Measurements from ENCODE around the gene ZNF710. TPM values are rescaled to one million over a fixed set of nuclear protein-coding genes. Genes with fewer than 3 reads are reported as not detected.

Gene ZNF710
- total and polyA plus RNA-seq, 2 of the 4 experiments (the other 2 are of a cell fraction): 7.6 to 8.2 TPM

DNA sequence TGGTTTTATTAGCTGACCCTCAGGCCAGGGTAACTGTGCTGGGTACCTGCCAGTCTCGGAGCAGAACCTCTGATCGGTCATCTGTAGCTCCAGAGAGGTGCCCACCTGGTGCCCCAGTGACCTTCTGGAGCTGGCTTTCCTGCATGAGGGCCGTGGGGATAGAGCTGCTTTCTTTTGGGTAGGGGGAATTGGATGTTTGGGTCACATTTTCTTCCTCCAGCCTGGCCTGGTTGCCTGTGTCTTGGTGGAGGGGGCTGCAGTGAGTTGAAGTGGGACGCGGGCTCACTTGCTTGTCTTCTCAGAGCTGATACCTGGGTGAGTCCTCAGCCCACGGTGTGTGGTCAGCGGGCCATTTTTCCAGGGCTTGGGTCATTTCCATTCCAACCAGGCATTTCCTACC lies 2.6 kb downstream of the ZNF710 start:
- H3K27me3 ChIP-seq (ENCODE audit: control insufficient read depth, insufficient read depth, low read length): no peaks in the 10 kb centered on the region
- peak overlapping the region; percentile 35; the same call in 1 of the 2 replicates for H2BK120ac ChIP-seq (ENCODE audit: low read depth, low read length)
- 73% methylated on average over 2 of the region's 7 CpGs; no CpG with 5 or more reads in 1 of the 2 experiments for WGBS, 2 experiments (ENCODE audit: extremely low coverage in 2 of 2, insufficient read length in 1 of 2)
- peaks cover 28% of the 10 kb centered on the region for H3K4me1 ChIP-seq (ENCODE audit: control insufficient read depth, insufficient read depth, low read length)
- no peaks in the 10 kb centered on the region; the same call in 1 of the 2 replicates for H3K36me3 ChIP-seq (ENCODE audit: control insufficient read depth, insufficient read depth, low read length)
- H3K4me2 ChIP-seq (ENCODE audit: low read depth, low read length): peak overlapping the region; percentile 12; the same call in 1 of the 2 replicates
- peak overlapping the region; percentile 29 for H2AK9ac ChIP-seq (replicated peaks; ENCODE audit: low read depth, low read length, poor library complexity)
- H3K79me1 ChIP-seq (ENCODE audit: low read depth in 1 of 2, low read length in 2 of 2): peaks cover 32 to 74% of the 10 kb centered on the region in 2 experiments
- TF ChIP-seq, protein P1, sequence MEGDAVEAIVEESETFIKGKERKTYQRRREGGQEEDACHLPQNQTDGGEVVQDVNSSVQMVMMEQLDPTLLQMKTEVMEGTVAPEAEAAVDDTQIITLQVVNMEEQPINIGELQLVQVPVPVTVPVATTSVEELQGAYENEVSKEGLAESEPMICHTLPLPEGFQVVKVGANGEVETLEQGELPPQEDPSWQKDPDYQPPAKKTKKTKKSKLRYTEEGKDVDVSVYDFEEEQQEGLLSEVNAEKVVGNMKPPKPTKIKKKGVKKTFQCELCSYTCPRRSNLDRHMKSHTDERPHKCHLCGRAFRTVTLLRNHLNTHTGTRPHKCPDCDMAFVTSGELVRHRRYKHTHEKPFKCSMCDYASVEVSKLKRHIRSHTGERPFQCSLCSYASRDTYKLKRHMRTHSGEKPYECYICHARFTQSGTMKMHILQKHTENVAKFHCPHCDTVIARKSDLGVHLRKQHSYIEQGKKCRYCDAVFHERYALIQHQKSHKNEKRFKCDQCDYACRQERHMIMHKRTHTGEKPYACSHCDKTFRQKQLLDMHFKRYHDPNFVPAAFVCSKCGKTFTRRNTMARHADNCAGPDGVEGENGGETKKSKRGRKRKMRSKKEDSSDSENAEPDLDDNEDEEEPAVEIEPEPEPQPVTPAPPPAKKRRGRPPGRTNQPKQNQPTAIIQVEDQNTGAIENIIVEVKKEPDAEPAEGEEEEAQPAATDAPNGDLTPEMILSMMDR (conservative IDR thresholded peaks at IDR 0.05; ENCODE audit: low read depth, low read length): no peak
- TF ChIP-seq MXI1 (IDR thresholded peaks at IDR 0.05; ENCODE audit: borderline replicate concordance, low read depth, low read length) (no peak), RAD21 (IDR thresholded peaks at IDR 0.05; ENCODE audit: low read length) (no peak), SMC3 (IDR thresholded peaks at IDR 0.05; ENCODE audit: low read depth, low read length) (no peak), BHLHE40 (IDR thresholded peaks at IDR 0.05; ENCODE audit: low read depth, low read length) (no peak), FOS (IDR thresholded peaks at IDR 0.05; ENCODE audit: low read depth, low read length) (no peak), MAZ (IDR thresholded peaks at IDR 0.05; ENCODE audit: borderline replicate concordance, low read depth, low read length) (no peak), POLR2A (IDR thresholded peaks at IDR 0.05; ENCODE audit: low read depth, low read length) (no peak)
- TF ChIP-seq, protein P2, sequence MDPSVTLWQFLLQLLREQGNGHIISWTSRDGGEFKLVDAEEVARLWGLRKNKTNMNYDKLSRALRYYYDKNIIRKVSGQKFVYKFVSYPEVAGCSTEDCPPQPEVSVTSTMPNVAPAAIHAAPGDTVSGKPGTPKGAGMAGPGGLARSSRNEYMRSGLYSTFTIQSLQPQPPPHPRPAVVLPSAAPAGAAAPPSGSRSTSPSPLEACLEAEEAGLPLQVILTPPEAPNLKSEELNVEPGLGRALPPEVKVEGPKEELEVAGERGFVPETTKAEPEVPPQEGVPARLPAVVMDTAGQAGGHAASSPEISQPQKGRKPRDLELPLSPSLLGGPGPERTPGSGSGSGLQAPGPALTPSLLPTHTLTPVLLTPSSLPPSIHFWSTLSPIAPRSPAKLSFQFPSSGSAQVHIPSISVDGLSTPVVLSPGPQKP (IDR thresholded peaks at IDR 0.05; ENCODE audit: borderline replicate concordance, low read depth, low read length): no peak
- TF ChIP-seq, protein P3, sequence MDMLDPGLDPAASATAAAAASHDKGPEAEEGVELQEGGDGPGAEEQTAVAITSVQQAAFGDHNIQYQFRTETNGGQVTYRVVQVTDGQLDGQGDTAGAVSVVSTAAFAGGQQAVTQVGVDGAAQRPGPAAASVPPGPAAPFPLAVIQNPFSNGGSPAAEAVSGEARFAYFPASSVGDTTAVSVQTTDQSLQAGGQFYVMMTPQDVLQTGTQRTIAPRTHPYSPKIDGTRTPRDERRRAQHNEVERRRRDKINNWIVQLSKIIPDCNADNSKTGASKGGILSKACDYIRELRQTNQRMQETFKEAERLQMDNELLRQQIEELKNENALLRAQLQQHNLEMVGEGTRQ (IDR thresholded peaks at IDR 0.05; ENCODE audit: low read depth, low read length): no peak
- intact Hi-C loops (cut with micrococcal nuclease): loop anchor here (1.0 to 2.0 kb wide), 2 partner anchors 33 to 68 kb away; no protein-coding TSS in a partner anchor
- peak overlapping the region; percentile 70 for H3K27ac ChIP-seq (ENCODE audit: insufficient read depth, low read length)
- H4K8ac ChIP-seq (ENCODE audit: low read depth in 2 of 2, low read length in 2 of 2): peak overlapping the region; percentile 51 to 69; a peak in 2 of 4 replicates
- peaks cover 25% of the 10 kb centered on the region for H4K20me1 ChIP-seq (ENCODE audit: insufficient read depth, low read length)
- peak overlapping the region; percentile 85; the same call in 1 of the 2 replicates for H3K4ac ChIP-seq (ENCODE audit: low read depth, low read length)
- H2BK20ac ChIP-seq (ENCODE audit: low read depth, low read length): peak overlapping the region; percentile 28
- in situ Hi-C loops (cut with MboI; ENCODE audit: low sequenced_read_pairs): no loop called here
- no peak overlapping the region for H3K4me3 ChIP-seq (ENCODE audit: insufficient read depth, low read depth, low read length)
- no TSS peak for BruUV-seq (replicated peaks)
- ChIA-PET CTCF (no interaction called here), POLR2A (ENCODE audit: unreplicated experiment) (no interaction called here)
- H2BK15ac ChIP-seq (ENCODE audit: low read depth, low read length): 0 out of 3 replicates have a peak overlapping the region, but pooled peaks have one; percentile 27
- H2AK5ac ChIP-seq (ENCODE audit: low read depth, low read length): peak overlapping the region; percentile 69
- DNase-seq (no peak), ATAC-seq (ENCODE audit: low read depth) (no peak)
- H3K56ac ChIP-seq (ENCODE audit: extremely low read depth, insufficient read depth, low read length): no peak overlapping the region
- no peak overlapping the region for H3K9ac ChIP-seq (ENCODE audit: low read depth, low read length)
- H4K5ac ChIP-seq (ENCODE audit: low read depth, low read length): peak overlapping the region; percentile 44; the same call in 1 of the 2 replicates
- H3K9me1 ChIP-seq (ENCODE audit: insufficient read depth, low read length): peaks cover 33% of the 10 kb centered on the region
- H3K14ac ChIP-seq (replicated peaks; ENCODE audit: low read depth, low read length): peak overlapping the region; percentile 70
- H3K18ac ChIP-seq (ENCODE audit: low read depth, low read length): 0 out of 2 replicates have a peak overlapping the region, but pooled peaks have one; percentile 11
- no peak overlapping the region for H2AFZ ChIP-seq (replicated peaks; ENCODE audit: low read length, poor library complexity)
- H2BK5ac ChIP-seq (ENCODE audit: low read depth, low read length, poor library complexity, severe bottlenecking): peak overlapping the region; percentile 82
- dilution Hi-C loops (cut with HindIII; ENCODE audit: low sequenced_read_pairs, unreplicated experiment): no loop called here
- peak overlapping the region; percentile 43 for H3K23ac ChIP-seq (ENCODE audit: low read depth, low read length)
- peak overlapping the region; percentile 34; the same call in 1 of the 2 replicates for H4K91ac ChIP-seq (ENCODE audit: insufficient read depth, low read depth, low read length)
- no peaks in the 10 kb centered on the region for H3K9me3 ChIP-seq (ENCODE audit: control insufficient read depth, insufficient read depth, low read length)
